DND-41 (cell line): ENCODE data around the gene RAPSN.

Source experiments
- CTCF ChIP-seq: IDR thresholded peaks from 2 replicates; pipeline ENCODE4 v1.5.1; 2012; ENCODE audit warnings: borderline replicate concordance, low read length, moderate library complexity, mild to moderate bottlenecking; ENCODE audit not compliant: poor library complexity, severe bottlenecking; ENCODE audit errors: extremely low read depth
- EZH2 ChIP-seq: IDR thresholded peaks from 3 replicates; pipeline ENCODE4 v1.6.1; 2012; ENCODE audit warnings: borderline replicate concordance, low read depth, mild to moderate bottlenecking, moderate library complexity, low read length, inconsistent platforms; ENCODE audit not compliant: severe bottlenecking

GRCh38 chr11:47498149-47498548, 49.2 kb upstream of the RAPSN start:
- TF ChIP-seq CTCF (no peak), EZH2 (no peak)
